NCI-H2029 treated with DMSO at 0.1 percent for 48 hours (cell line): ENCODE measurements around the gene SMIM34.
"Not testable (repeated sequence)": the region's sequence is repeated elsewhere in the genome, so short reads cannot be mapped to it uniquely, and the experiment has no call there.

Experiments
- DNase-seq: peaks from one replicate; lab custom pipeline; 2025; lab: John Stamatoyannopoulos, UW

SMIM34 gene, protein sequence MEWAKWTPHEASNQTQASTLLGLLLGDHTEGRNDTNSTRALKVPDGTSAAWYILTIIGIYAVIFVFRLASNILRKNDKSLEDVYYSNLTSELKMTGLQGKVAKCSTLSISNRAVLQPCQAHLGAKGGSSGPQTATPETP

DNA sequence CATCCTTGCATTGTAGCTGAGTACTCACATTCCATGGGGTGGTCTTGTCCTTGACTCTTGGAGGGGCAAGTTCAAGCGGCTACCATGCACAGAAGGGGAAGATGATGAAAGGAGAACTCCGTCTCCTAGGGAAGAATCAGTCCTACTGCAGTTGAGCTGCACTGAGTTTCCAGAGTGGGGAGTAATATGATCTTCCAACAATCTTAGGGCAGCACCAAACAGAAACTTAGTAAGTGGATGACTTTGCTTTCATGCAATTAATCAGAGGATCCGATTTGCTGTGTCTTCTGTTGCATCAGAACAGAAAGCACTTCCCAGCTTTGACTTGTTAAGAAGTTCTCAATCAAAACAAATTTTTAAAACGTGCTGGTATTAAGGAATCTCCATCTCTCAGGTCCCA is at the start of gene SMIM34:
TSS of gene SMIM34 (minus strand) at position 147 of the 400 bp plus-strand sequence. CDS start at position 35, 112 bp downstream.
- not testable (repeated sequence) for DNase-seq

DNA sequence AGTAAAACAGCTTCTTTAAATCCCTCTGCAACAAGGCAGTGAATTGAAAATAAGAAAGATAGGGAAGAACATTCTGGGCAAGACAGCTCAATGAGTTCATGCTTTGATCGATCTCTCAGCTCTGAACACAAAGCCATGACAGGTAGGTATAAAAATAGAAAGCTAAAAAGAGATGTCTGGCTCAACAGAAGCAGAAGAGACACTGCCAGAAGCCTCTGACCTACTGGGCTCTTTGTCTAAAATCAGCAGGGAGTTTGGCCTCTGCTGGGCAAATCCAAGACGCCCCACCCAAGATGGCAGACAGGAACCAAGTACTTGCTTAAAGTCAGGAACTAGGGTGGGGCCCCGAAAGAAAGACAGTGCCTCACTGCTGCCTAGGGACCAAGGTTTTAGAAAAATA is 43.6 kb upstream of the SMIM34 start:
- not testable (repeated sequence) for DNase-seq

DNA sequence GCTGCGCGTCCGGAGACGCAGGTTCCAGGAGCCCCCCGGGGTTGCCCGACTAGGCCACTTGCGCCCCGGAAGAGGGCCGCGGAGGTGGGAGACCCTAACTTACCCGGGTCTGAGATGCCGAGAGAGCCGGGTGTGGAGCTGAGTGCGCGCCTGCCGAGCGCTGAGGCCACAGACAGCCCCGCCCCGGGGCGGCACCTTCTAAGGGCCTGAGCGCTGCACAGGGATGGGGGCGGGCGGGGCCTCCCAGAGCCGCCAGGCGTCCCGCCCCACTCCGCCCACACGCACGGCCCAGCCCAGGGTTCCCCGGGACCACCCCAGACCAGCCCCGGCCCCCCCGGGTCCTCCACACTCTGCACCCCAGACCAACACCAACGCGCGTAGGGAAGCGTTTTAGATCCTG is 35.7 kb upstream of the SMIM34 start:
- not testable (repeated sequence) for DNase-seq

DNA sequence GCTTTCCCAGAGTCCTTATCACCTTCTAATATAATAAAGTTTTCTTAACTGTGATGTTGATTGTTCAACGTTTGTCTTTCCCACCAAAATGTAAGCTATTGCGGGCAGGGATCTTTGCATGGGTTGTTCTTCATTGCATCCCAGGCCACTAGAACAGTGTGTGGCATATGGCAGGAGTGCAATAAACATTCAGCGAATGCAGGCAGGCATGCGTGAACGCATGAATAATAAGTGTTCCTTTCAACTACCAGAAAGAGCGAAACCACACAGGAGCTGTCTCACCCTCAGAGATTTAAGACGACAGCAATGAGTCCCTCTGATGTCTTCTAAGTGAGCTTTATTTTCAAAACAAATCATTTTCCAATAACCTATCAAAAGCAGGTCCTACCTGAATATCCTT is 34.5 kb upstream of the SMIM34 start:
- not testable (repeated sequence) for DNase-seq

DNA sequence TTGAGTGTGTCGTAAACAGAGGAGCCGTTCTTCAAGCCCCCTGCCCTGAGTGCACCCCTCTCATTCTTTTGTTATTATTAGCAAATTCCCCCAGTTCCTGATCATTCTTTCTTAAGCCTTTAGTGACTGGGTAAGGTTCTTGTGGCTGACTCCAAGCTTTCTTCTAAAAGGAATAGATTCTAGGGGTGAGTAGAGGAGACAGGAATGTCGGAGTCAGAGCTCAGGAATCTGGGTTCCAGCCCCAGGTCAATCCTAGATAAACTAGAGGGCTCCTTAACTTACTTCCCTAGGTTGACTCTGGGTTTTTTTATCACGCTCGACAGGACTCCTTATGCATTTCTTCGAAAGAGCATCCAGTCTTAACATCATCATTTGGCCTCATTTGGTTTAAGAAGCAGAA is 32.4 kb upstream of the SMIM34 start:
- DNase-seq: not testable (repeated sequence)

DNA sequence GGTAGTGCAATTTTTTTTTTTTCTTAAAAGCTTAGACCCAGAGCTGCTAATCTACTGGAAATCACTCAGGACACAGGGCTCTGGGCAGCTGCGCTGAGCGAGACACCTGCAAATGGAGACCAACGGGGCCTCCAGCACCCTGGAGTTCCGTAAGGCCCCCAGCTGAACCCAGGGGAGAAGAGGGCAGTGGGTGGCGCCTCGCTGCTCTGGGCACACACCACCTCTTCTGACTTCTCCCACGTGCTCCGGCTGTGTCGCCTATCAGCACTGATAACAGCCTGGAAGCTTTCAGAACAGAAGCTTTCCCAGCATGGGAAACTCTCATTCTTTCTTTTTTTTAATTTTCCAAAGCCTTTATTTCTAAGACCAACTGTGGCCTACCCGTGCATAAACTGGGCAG is 31.9 kb upstream of the SMIM34 start:
- DNase-seq: not testable (repeated sequence)

DNA sequence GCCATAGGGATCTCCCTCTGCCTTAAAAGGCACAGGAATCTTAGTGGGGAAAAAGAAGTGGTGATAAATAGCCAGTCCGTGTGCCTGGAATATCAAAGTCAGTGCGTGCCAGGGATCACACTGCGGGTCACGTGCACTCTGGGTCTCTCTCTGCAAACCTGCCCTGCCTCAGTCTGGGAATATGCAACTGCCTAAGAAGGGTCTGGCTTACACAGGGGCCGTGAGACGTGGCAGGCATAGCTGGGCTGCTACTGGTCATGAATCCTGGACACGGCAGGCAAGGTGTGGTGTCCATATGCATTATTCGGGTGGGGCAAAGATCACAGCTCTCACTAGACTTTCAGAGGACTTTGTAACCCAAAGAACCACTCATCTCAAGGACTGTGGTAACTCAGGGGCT is 23.3 kb upstream of the SMIM34 start:
- DNase-seq: not testable (repeated sequence)

DNA sequence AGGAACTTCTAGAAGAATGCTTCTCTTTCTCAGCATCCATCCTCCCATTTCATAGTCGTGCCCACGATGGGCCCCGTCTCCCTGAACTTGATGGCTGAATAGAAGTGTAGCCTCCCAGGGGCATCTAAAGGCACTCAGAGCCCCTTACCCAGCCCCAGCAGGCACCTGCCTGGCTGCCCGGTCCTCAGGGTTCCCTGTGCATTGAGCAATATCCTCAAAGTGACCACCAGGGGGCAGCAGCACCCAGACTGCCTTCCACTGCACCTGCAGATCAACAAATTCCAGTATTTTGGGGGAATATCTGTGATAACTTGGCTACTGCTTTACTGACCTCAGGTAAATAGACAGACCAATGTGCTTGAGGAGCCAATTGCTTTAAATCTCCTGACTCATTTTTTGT is 19.7 kb upstream of the SMIM34 start:
- not testable (repeated sequence) for DNase-seq

DNA sequence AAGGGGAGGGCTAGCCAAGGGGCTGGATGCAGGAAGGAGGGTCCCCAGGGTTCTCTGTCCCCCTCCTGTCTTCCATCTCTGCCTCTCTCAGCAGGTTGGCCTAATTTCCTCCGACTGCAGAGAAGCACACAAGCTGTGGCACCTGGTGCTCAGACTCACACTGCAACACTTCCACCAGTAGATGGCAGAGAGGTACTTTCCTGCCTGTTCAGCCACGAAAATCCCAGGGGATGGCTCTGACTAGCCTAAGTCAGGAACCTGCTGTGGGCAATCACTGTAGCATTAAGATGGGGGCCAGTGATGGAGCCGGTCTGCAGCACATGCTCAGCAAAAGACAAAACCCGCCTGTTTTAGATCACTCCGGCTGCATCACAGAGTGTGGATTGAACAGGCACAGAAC is 6.0 kb upstream of the SMIM34 start:
- not testable (repeated sequence) for DNase-seq

DNA sequence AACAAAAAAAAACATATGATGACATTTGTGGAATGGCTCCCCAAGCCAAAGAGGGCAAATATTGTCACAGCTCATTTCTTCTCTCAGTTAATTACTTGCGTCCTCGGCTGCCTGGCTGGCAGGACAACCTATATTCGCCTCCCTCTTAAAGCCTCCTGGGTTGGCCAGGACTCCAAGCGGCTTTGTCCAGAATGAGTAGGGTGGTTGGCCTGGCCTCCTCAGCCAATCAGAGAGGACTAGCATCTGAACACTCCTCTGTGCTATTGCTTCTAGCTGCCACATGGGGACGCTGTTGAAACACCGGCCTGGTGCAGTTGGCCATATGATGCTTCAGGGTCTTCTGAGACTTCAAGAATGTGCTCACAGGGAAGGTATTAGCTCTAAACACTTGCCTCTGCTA is 4.7 kb upstream of the SMIM34 start:
- not testable (repeated sequence) for DNase-seq

DNA sequence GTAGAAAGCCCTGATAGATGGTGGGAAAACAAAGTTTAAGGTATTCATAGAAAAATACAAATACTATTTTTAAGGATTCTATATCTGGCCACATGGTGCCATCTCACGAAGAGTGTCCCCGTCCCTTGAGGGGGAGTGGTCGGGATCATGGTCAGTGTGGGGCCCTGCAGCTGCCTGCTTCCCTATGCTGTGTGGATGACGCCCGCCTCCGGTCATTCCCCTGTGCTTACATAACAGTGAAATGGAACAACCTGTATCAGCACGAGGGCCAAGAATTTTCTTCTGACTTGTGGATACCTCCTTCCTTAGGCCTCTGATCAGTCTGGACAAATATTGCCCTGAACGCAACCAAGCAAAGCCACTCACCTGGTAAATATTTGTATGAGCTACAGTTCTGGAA is 3.6 kb upstream of the SMIM34 start:
- not testable (repeated sequence) for DNase-seq

DNA sequence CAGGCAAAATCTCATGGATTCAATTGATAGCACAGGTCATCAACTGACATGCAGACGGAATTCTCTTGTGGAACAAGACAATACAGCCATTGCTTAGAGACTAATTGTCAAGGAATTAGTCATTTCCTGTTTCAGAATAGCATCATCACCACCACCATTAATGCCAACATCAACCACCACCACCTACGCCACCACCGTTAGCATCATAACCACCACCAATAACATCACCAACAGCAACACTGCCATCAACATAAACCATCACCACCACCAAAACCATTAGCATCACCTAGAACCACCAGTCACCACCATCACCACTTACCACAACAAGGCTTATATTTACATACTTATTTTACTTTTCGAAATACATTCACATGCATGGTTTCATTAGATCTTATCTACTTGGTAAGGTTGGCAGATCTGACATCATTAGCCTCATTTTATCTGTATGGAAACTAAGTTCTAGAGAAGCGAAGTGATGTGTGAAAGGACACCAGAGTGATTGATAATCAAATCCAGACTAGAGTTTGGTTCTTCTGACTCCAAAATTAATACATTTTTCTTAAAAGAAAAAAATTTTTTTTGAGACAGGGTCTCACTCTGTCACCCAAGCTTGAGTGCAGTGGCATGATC is 6.2 kb downstream of the SMIM34 start:
- not testable (repeated sequence) for DNase-seq

DNA sequence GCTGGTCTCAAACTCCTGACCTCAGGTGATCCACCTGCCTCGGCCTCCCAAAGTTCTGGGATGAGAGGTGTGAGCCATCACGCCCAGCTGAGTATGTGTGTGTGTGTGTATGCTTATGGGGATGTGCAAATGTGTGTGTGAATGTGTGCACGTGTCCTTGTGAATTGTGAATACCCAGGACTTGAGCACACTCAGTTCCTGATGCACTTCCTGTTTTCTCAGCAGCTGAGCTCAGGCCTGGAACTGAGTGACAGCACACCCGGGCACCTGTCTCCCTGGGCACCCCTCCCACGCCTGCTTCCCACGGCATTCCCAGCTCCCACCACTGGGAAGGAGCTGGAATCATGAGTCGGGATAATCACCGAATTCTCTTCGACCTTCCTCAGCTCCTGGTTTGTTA is 16.5 kb downstream of the SMIM34 start:
- not testable (repeated sequence) for DNase-seq

DNA sequence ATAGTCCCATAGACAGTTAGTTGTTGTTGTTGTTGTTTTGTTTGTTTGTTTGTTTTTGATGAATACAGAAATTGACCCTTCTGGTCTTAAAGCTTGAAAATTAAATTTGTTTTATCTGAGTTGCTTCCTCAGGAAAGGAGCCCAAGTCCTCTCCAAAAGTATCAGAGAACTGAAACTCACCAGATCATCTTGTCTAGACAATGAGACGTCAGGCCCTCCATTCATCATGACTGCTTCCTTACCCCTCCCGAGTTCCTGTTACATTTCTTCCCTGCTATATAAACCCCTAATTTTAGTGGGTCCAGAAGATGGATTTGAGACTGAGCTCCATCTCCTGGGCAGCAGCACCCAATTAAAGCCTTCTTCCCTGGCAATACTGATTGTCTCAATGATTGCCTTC is 17.1 kb downstream of the SMIM34 start:
- not testable (repeated sequence) for DNase-seq

DNA sequence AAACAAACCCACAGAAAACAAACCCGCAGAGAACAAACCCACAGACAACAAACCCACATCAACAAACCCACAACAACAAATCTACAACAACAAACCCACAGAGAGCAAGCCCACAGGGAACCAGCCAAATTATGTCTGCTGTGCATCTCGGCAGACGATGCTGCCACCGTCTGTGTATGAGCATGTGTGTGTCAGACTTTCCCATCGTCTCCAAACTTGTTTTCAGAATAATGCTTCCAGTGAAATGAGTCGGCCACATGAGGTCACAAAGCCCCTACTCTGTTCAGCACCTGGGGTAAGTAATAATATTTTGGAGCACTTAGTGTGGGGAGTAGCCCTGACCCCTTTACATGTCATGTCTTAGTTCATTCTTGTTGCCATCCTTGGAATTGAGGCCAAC is 17.6 kb downstream of the SMIM34 start:
- not testable (repeated sequence) for DNase-seq

DNA sequence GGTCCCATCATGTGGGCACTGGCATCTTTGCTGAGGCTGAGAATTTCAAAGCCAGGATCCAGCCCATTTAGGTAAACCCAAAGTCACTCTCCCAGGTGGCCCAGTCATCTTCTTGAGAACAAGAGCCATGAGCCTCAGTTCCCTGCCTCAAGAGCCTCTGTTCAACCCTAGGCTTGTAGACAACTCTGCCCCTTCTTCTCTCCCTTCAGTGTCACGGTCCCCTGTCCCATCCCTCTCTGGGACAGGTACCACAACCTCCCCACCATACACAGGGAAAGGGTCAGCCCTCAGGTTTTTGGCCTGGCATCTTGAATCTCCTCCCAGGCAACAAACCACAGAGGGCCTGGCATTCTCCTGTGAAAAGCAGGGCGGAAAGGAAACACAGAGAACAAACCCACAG is 18.1 kb downstream of the SMIM34 start:
- DNase-seq: not testable (repeated sequence)

DNA sequence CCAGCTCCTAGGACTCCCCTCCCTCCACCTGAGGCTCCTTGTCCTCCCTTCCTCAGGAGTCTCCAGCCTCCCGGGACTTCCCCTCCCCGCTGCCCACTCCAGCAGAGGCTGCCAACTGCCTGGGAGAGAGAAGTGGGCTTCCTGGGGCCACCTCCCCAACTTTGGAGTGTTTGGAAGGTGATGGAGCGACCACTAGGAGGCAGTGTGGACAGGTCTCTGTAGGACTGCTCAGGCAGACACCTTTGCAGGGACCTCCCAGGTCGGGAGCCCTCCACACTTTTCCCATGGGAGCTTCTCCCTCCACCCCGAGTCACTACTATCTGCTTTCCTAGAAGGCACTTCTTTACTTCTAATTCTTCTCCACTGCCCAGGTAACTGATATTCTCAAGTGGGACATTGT is 19.0 kb downstream of the SMIM34 start:
- DNase-seq: not testable (repeated sequence)

DNA sequence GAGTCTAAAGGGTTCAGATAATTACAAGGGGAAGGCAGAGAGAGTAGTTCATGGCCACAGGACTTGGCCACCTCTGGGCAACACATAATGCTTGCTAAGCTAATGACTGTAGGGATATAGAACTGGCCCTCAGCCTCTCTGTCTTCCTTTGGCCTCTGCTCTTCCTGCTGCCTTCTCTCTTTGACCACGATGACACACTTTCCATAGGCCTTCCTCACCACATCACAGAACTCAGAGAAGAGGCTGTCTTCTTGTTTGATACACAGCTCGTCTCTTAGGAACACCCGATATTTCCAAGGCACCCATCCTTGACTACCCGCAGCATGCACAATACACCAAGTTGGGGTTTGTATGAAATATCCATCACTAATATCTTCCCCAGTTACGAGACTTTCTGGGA is 23.2 kb downstream of the SMIM34 start:
- DNase-seq: not testable (repeated sequence)

DNA sequence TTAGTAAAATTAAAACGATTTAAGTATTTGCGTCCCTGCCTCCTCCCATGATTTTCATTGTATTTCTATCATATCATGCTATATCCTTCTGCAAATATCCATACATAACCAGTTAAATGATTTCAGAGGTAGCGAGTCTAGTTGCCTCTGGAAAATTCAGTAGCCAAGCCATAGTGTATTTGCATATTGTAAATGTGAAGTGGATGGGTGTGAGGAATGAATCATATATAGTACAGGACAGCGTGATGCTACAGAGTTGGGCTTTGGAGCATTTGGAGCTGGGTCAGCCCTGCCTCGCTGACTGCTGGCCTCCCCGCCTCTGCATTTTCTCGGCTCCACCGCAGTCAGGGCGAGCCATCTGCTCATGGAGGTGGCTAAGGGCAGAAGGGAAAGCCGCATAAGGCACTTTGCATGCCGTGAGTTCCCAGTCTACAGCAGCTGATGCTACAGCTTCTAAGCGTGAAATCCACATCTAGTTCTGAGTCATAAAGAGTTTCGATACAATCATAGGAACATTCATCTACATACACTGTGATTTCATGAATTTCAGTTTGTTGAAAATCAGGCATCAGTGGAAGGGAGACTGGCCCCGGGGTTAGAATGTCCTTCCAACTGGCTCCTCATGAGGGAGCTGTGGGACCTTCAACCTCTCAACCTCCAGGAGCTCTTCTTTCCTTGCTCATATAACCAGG is 39.9 kb downstream of the SMIM34 start:
- not testable (repeated sequence) for DNase-seq

DNA sequence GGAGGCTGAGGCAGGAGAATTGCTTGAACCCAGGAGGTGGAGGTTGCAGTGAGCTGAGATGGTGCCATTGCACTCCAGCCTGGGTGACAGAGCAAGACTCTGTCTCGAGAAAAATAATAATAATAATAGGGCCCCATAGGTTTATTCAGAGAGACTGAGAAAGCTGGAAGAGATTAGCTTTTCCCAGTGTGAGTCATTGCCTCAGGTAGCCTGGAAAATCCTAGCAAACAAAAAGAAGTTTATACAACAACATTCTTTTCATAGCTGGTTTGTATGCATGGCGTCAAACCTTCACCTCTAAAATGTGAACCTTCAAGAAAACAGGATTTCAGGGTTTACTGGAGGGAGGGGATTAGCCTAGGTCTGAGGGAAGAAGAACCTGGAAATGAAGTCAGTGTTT is 40.6 kb downstream of the SMIM34 start:
- not testable (repeated sequence) for DNase-seq

DNA sequence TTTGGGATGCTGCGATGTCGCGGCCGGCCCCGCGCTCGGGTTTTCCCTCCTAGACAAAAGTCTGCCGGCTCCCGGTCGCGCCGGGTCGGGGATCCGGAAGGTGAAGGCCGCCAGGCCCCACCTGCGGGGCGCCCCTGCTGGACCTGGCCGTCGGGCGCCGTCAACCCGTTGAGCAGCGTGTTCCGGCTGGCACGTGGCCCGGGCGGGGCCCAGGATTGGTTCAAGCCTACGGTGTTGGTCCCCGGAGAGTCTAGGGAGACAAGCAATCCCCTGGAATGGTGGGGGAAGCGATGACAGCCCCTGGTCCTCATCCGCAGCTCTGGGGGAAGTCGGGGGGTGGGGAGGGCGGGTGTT is 48.2 kb downstream of the SMIM34 start:
- DNase-seq: not testable (repeated sequence)

DNA sequence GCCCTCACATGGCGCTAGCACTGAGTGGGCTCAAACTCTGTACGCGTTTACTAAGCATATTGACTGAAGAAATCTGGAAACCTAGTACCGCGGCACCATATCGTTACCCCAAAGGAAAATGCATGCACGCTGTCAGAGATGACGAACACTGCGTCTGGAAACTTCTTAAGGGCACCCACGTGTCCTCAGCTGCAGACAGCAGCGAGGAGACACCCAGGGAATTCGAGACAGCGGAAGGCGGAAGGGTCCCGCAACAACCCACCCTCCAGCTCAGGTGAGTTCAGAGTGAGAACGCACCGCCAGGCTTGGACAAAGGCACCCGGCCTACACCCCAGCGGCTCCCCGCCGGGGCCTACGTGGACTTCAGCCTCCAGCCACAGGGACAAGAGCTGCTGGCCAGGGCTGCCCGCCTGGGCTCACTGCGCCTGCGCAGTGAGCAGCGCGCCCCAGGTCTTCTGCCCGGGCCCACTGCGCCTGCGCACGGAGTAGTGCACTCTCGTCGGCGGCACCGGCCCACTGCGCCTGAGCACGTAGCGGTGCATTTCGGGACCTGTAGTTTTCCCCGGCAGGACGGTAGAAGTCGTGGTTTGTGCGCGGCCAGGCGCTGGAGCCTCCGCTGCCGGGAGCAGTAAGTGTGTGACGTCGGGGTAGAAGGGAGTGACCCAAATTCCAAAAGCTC is 48.7 kb downstream of the SMIM34 start, which contains the start of gene SMIM11:
TSS of gene SMIM11 (plus strand) at position 568 of the 679 bp plus-strand sequence. CDS start 3,998 bp downstream, outside the sequence.
- not testable (repeated sequence) for DNase-seq

DNA sequence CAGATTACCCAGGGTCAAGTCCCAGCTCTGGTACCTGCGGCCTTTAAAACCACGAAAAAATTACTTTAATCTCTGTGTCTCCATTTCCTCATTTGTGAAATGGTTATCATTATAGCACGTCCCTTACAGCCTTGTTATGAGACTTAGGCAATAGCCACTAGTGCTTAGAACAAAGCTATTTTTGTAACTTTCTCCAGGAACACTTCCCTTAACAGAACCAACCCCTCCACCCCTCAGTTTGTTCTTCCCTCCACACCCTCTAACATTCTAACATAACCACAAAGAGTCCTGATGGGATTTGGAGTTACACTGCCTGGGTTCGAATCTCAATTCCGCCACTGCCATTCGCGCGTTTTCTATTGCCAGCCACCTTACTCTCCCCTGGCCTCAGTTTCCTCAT is 49.3 kb downstream of the SMIM34 start:
- not testable (repeated sequence) for DNase-seq
